ENCODE measurements around the gene PTPRE.

- TF ChIP-seq CTCF (IDR thresholded peaks at IDR 0.05; ENCODE audit: insufficient read depth, low read length) (no peak), REST (IDR thresholded peaks at IDR 0.05; ENCODE audit: insufficient replicate concordance, low read depth) (no peak)
Measured at GRCh38 chr10:127869329-127869728, 37.6 kb upstream of the PTPRE start.

Data from HL-60 (cell line).